K562 (cell line): ENCODE data around the gene CTPS1. TPM values are rescaled to one million over a fixed set of nuclear protein-coding genes. Genes with fewer than 3 reads are reported as not detected.

Experiments used
- ATAC-seq: fragments of 200-7000 bp; cut with Tn5 transposase; 3 replicates; pipeline ENCODE4 v1.9.1; 2020; ENCODE audit warnings: moderate library complexity
- BruUV-seq: library from RNA; stranded (reverse); fragments of 400-500 nt; replicated peaks from 2 replicates; lab custom pipeline; 2021; lab: Mats Ljungman, UMichigan
- CTCF ChIA-PET: fragments of 300-600 bp; formaldehyde crosslinking; extraction: SDS; loops from one replicate; lab custom pipeline; 2021; ENCODE audit warnings: low intra/inter-chr PET ratio; lab: Yijun Ruan, JAX
- POLR2A ChIA-PET: fragments of 300-600, 350-650 bp; sonication (Branson Sonifier 250); formaldehyde crosslinking; extraction: SDS; loops from one replicate; lab custom pipeline; 2021; ENCODE audit warnings: antibody characterized with exemption, inconsistent platforms; lab: Yijun Ruan, JAX
- DNase-seq, 4 experiments: peaks; one replicate each; pipeline versions ENCODE4 v3.0.0 to v3.0.0-alpha.2; 2011 to 2018; ENCODE audit warnings: low spot score in 3 of 4, mixed read lengths in 3 of 4; ENCODE audit errors: extremely low read depth in 1 of 4
- FAIRE-seq: peaks from 2 replicates; lab custom pipeline; 2011; peaks lifted over from hg19 to GRCh38; lab: Jason Lieb, UNC
- H2AFZ ChIP-seq: 2 replicates; pipeline ENCODE4 v1.6.0; 2011; ENCODE audit warnings: low read depth, low read length, control low read depth, inconsistent platforms
- H3K27ac ChIP-seq: fragments of 200-600 bp; 3 replicates; pipeline ENCODE4 v1.8.0; 2011; ENCODE audit warnings: low read depth, mild to moderate bottlenecking, control low read depth, inconsistent platforms, low read length, moderate library complexity, mixed read lengths; ENCODE audit errors: extremely low read depth
- H3K27me3 ChIP-seq, 2 experiments: fragments of 300-600 bp in 1 of 2; 2 replicates in 1 of 2; 3 replicates in 1 of 2; pipeline versions ENCODE4 v1.6.0 to v1.8.0; 2011; ENCODE audit warnings: inconsistent platforms in 2 of 2, low read length in 2 of 2, mild to moderate bottlenecking in 1 of 2, mixed read lengths in 1 of 2, moderate library complexity in 1 of 2; ENCODE audit not compliant: control insufficient read depth in 2 of 2, insufficient read depth in 2 of 2
- H3K36me3 ChIP-seq: fragments of 300-600 bp; 3 replicates; pipeline ENCODE4 v1.8.0; 2011; ENCODE audit warnings: mild to moderate bottlenecking, low read length, inconsistent platforms; ENCODE audit not compliant: control insufficient read depth, insufficient read depth
- H3K4me1 ChIP-seq, 2 experiments: fragments of 200-600 bp in 1 of 2; replicated peaks in 1 of 2; 2 replicates in 1 of 2; 3 replicates in 1 of 2; pipeline versions ENCODE4 v1.5.1 to v1.8.0; 2011; ENCODE audit warnings: inconsistent platforms in 2 of 2, low read length in 2 of 2, mild to moderate bottlenecking in 1 of 2, mixed read lengths in 1 of 2, moderate library complexity in 1 of 2; ENCODE audit not compliant: control insufficient read depth in 2 of 2, insufficient read depth in 2 of 2
- H3K4me2 ChIP-seq: 2 replicates; pipeline ENCODE4 v1.6.1; 2011; ENCODE audit warnings: low read length, control low read depth, inconsistent platforms, mixed read lengths; ENCODE audit not compliant: insufficient read depth
- H3K4me3 ChIP-seq: fragments of 200-600 bp; sonication (generic), shearing (Covaris generic); 2 replicates; pipeline ENCODE4 v1.5.1; 2016; ENCODE audit warnings: control low read depth, inconsistent platforms
- H3K79me2 ChIP-seq: fragments of 200-600 bp; 3 replicates; pipeline ENCODE4 v1.8.0; 2011; ENCODE audit warnings: low read length, inconsistent platforms; ENCODE audit not compliant: control insufficient read depth, insufficient read depth
- H3K9ac ChIP-seq, 2 experiments: 2 replicates each; pipeline versions ENCODE4 v1.6.0 to v1.6.1; 2011; ENCODE audit warnings: low read depth in 2 of 2, low read length in 2 of 2, control low read depth in 1 of 2, inconsistent platforms in 1 of 2, mild to moderate bottlenecking in 1 of 2, mixed read lengths in 1 of 2; ENCODE audit not compliant: insufficient read depth in 1 of 2
- H3K9me1 ChIP-seq: one replicate; pipeline ENCODE4 v1.6.0; 2011; ENCODE audit warnings: inconsistent platforms, mild to moderate bottlenecking, low read length, moderate library complexity; ENCODE audit not compliant: control insufficient read depth, insufficient read depth
- H3K9me3 ChIP-seq: replicated peaks from 2 replicates; pipeline ENCODE4 v1.5.1; 2011; ENCODE audit warnings: low read depth, low read length, inconsistent platforms; ENCODE audit not compliant: control insufficient read depth, insufficient read depth
- H4K20me1 ChIP-seq: replicated peaks from 2 replicates; pipeline ENCODE4 v1.6.1; 2011; ENCODE audit warnings: low read length, inconsistent platforms, mixed read lengths; ENCODE audit not compliant: control insufficient read depth, insufficient read depth
- ARHGAP35 ChIP-seq: fragments of 450-650 bp; IDR thresholded peaks from 2 replicates; pipeline ENCODE4 v1.6.1; 2018; ENCODE audit not compliant: partially characterized antibody
- ARID3A ChIP-seq: IDR thresholded peaks from 2 replicates; pipeline ENCODE4 v1.6.1; 2012; ENCODE audit warnings: low read depth, low read length, improper control_type of control experiment, borderline replicate concordance
- ERF ChIP-seq: fragments of 450-650 bp; formaldehyde crosslinking; IDR thresholded peaks from 2 replicates; pipeline ENCODE4 v1.4.0; 2020; ENCODE audit warnings: mild to moderate bottlenecking, mixed read lengths
- FIP1L1 ChIP-seq: fragments of 200-400 bp; formaldehyde crosslinking; IDR thresholded peaks from 2 replicates; pipeline ENCODE4 v1.6.1; 2018; ENCODE audit warnings: mild to moderate bottlenecking, low read depth, low read length; ENCODE audit not compliant: poor library complexity, severe bottlenecking
- KLF10 ChIP-seq: fragments of 250-450 bp; sonication (Bioruptor Pico); IDR thresholded peaks from 2 replicates; pipeline ENCODE4 v1.6.1; 2021; ENCODE audit warnings: matching md5 sums
- NFXL1 ChIP-seq: fragments of 450-650 bp; formaldehyde crosslinking; IDR thresholded peaks from 2 replicates; pipeline ENCODE4 v1.4.0; 2021; ENCODE audit warnings: mild to moderate bottlenecking
- PHF21A ChIP-seq: fragments of 450-650 bp; IDR thresholded peaks from 2 replicates; pipeline ENCODE4 v1.6.1; 2017; ENCODE audit warnings: low read depth, borderline replicate concordance
- POLR2H ChIP-seq: IDR thresholded peaks from 2 replicates; pipeline ENCODE4 v1.6.1; 2016; ENCODE audit warnings: missing genetic modification characterization, low read depth, mild to moderate bottlenecking, control low read depth, missing compliant biosample characterization, moderate library complexity
- SP1 ChIP-seq: sonication (generic); formaldehyde crosslinking; IDR thresholded peaks from 2 replicates; pipeline ENCODE4 v1.8.1; 2022; ENCODE audit warnings: mild to moderate bottlenecking, missing genetic modification reagents
- ZFP1 ChIP-seq: fragments of 450-650 bp; formaldehyde crosslinking; IDR thresholded peaks from 2 replicates; pipeline ENCODE4 v1.4.0; 2020; ENCODE audit warnings: mild to moderate bottlenecking, mixed read lengths
- ZNF253 ChIP-seq: fragments of 250-450 bp; sonication (Bioruptor Pico); conservative IDR thresholded peaks from 2 replicates; pipeline ENCODE4 v1.6.1; 2021; ENCODE audit warnings: mild to moderate bottlenecking
- ZNF280A ChIP-seq: fragments of 450-650 bp; IDR thresholded peaks from 2 replicates; pipeline ENCODE4 v1.6.1; 2018; ENCODE audit warnings: mild to moderate bottlenecking, low read depth; ENCODE audit not compliant: partially characterized antibody
- ZNF780A ChIP-seq: fragments of 250-450 bp; sonication (Bioruptor Pico); IDR thresholded peaks from 2 replicates; pipeline ENCODE4 v1.5.0; 2021; ENCODE audit warnings: mild to moderate bottlenecking
- WGBS: fragments of 100-300 bp; shearing (Covaris generic); methylation state at CpG from one replicate; pipeline ENCODE4 v1.1.6; 2016; ENCODE audit warnings: low coverage, mixed read lengths; ENCODE audit not compliant: insufficient coverage; ENCODE audit errors: missing lambda C conversion rate; 5-methylcytosine and 5-hydroxymethylcytosine counted together
- in situ Hi-C: fragments of 300-500 bp; cut with MboI; formaldehyde crosslinking; loops from 4 replicates; pipeline ENCODE4 v1.15.0; 2018; ENCODE audit warnings: inconsistent platforms, mixed read lengths
- intact Hi-C: fragments of 100-400 bp; cut with micrococcal nuclease; formaldehyde crosslinking; loops from 2 replicates; pipeline ENCODE4 v1.14.2; 2022
- polyA plus RNA-seq, 8 experiments: library from polyadenylated mRNA; depleted of rRNA in 4 of 8; stranded (reverse) in 5 of 8; unstranded in 3 of 8; fragments of >200 nt; fragmentation: Nextera tagmentation in 2 of 8; fragmentation: Illumina TruSeq in 1 of 8; extraction: Ambion mirVana in 2 of 8; extraction: Trizol in 1 of 8; gene quantifications; 2 replicates each; pipeline versions ENCODE4 v1.2.1 to v1.2.3, GENCODE V29; 2011 to 2014; ENCODE audit warnings: inconsistent platforms in 1 of 8, missing spikeins in 1 of 8
- total RNA-seq, 7 experiments: library from RNA; depleted of rRNA in 6 of 7; stranded (reverse); fragments of >200 nt in 6 of 7; fragmentation: Illumina TruSeq in 2 of 7; extraction: Trizol in 2 of 7; gene quantifications; 2 replicates each; pipeline versions ENCODE4 v1.2.1 to v1.2.3, GENCODE V29; 2011 to 2021; ENCODE audit warnings: low replicate concordance in 1 of 7

Gene CTPS1
- total and polyA plus RNA-seq, 9 of the 15 experiments (the other 6 are each of a cell fraction or from before 2014, with no cell fraction given): 44.4 to 164 (median 87.7) TPM

GRCh38 chr1:41005876-41006275 lies 26.4 kb downstream of the CTPS1 start:
- Histone ChIP-seq H3K27ac (no peak overlapping the region), H3K9me3 (no peaks in the 10 kb centered on the region), H2AFZ (no peak overlapping the region), H3K4me3 (no peak overlapping the region), H3K36me3 (peaks cover 99% of the 10 kb centered on the region), H3K9me1 (peaks cover 10% of the 10 kb centered on the region), H3K27me3 (no peaks in the 10 kb centered on the region; a peak in 1 of 5 replicates), H3K4me2 (no peak overlapping the region), H3K9ac (no peak overlapping the region), H3K4me1 (peaks cover 13 to 17% of the 10 kb centered on the region in 2 experiments; a peak in 4 of 5 replicates), H3K79me2 (peaks cover 8% of the 10 kb centered on the region; the same call in 2 of the 3 replicates), H4K20me1 (peaks cover 20% of the 10 kb centered on the region)
- ATAC-seq: no peak
- intact Hi-C loops: no loop called here
- ChIA-PET CTCF (no interaction called here), POLR2A (interaction anchor here (0.6 kb wide), 1 partner anchor 18 kb away, joined by 3 read pairs; no protein-coding TSS in a partner anchor)
- no peak for FAIRE-seq
- in situ Hi-C loops: no loop called here
- no TSS peak for BruUV-seq
- no peak for TF ChIP-seq ZNF280A
- TF ChIP-seq ERF: no peak
- no peak for TF ChIP-seq FIP1L1
- no peak for TF ChIP-seq ARHGAP35
- no peak for TF ChIP-seq ZFP1
- no peak for TF ChIP-seq NFXL1 (CRISPR knock-in tag)
- no peak for TF ChIP-seq ZNF780A (CRISPR knock-in tag)
- no peak for TF ChIP-seq ARID3A
- no peak for TF ChIP-seq ZNF253 (CRISPR knock-in tag)
- no peak for TF ChIP-seq PHF21A
- TF ChIP-seq KLF10 (CRISPR knock-in tag): no peak
- TF ChIP-seq SP1 (CRISPR knock-in tag): no peak
- TF ChIP-seq POLR2H: no peak
- no peak for DNase-seq
- 83% methylated on average over 5 of the region's 5 CpGs for WGBS
